HG03460 (cell line): Measurements from ENCODE around the gene SRSF2.

Source experiments
- ATAC-seq: cut with Tn5 transposase; IDR thresholded peaks from one replicate; pipeline ENCODE4 v1.9.1; 2021; ENCODE audit not compliant: unreplicated experiment

Gene SRSF2

DNA sequence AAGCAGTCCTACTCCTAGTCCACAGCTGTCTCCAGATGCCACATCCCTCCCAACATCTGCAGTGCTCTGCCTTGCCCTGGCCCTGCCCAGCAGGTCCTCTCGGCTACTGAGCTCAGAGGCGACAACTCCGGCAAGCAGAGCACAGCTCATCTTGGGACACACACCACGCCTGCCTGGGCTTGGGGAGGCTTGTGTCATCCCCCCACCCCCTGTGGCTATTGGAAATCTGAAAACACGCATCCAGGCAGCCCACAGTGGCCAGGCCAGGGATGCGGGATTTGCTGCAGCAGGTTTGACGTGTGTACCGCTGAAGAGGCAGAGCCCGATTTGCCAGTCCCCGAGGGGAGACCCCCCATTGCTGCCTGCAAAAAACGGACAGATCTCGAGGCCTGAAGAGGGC is 51.8 kb downstream of the SRSF2 start:
- ATAC-seq, result no peak

DNA sequence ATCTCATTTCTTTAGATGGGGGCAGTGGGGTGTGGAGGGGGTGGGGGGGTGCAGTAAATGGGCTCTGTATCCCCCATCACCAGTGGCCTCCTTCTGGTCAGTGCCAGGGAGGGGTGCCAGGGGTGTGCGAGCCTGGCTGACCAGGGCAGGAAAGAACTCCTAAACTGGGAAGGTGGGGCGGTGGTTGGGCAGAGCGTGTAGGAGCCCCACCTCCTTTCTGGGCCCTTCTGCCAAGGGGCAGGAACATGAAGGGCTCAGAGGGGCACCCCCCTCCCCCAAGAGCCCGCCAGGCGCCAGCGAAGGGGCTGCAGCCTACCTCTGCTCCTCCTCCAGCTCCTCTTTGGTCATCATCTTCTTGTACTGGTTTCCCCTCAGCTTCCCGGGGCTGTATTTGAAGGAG is 52.4 kb downstream of the SRSF2 start:
- ATAC-seq, result no peak
